ENCODE results near the gene PTPRO. TPM values are rescaled to one million over a fixed set of nuclear protein-coding genes. Genes with fewer than 3 reads are reported as not detected.

The PTPRO gene
- total and polyA plus RNA-seq, 12 donors, result 0.21 to 5.4 (median 0.64) TPM; not detected in 1

DNA sequence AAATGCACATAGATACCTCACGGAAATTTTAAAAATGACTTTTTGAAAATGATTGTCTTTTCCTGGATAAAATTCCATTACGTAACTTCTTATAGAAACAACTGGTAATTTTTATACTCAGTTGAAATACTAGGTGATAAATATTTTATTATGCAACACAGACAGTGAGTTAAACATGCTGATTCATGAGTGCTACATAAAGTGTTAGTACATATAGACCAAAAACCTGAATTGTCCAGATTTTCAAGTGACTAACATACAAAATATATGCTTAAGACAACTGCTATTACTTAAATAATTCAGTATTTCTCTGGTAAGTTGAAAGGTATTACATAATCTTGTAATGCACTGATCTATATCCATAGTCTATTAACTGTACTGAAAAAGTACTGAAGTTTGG lies 11.9 kb downstream of the PTPRO start:
- no peak for DNase-seq
- no peak overlapping the region for H3K27ac ChIP-seq
- no peak overlapping the region for H3K4me3 ChIP-seq
- intact Hi-C loops (cut with DNase I), result no loop called here
- H3K9me3 ChIP-seq, result no peaks in the 10 kb centered on the region
- 84% methylated on average over 2 of the region's 2 CpGs for WGBS, 2 donors
- ATAC-seq, result no peak
- no peaks in the 10 kb centered on the region for H3K4me1 ChIP-seq
- H3K27me3 ChIP-seq, result peaks cover 0 to 24% (median 4%) of the 10 kb centered on the region in 7 donors
- no peaks in the 10 kb centered on the region for H3K36me3 ChIP-seq
- TF ChIP-seq, protein P1, sequence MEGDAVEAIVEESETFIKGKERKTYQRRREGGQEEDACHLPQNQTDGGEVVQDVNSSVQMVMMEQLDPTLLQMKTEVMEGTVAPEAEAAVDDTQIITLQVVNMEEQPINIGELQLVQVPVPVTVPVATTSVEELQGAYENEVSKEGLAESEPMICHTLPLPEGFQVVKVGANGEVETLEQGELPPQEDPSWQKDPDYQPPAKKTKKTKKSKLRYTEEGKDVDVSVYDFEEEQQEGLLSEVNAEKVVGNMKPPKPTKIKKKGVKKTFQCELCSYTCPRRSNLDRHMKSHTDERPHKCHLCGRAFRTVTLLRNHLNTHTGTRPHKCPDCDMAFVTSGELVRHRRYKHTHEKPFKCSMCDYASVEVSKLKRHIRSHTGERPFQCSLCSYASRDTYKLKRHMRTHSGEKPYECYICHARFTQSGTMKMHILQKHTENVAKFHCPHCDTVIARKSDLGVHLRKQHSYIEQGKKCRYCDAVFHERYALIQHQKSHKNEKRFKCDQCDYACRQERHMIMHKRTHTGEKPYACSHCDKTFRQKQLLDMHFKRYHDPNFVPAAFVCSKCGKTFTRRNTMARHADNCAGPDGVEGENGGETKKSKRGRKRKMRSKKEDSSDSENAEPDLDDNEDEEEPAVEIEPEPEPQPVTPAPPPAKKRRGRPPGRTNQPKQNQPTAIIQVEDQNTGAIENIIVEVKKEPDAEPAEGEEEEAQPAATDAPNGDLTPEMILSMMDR (IDR thresholded peaks at IDR 0.05), result no peak

GRCh38 chr12:15335959-15336358 lies 13.7 kb downstream of the PTPRO start:
- 82 to 88% methylated on average over 2 of the region's 2 CpGs for WGBS, 2 donors
- H3K27ac ChIP-seq, result no peak overlapping the region
- TF ChIP-seq, protein P1 (IDR thresholded peaks at IDR 0.05), result no peak
- no peaks in the 10 kb centered on the region for H3K9me3 ChIP-seq
- DNase-seq (no peak), ATAC-seq (no peak)
- H3K27me3 ChIP-seq, result peaks cover 0 to 21% (median 4%) of the 10 kb centered on the region in 7 donors
- intact Hi-C loops (cut with DNase I), result no loop called here
- no peaks in the 10 kb centered on the region for H3K36me3 ChIP-seq
- no peaks in the 10 kb centered on the region for H3K4me1 ChIP-seq
- no peak overlapping the region for H3K4me3 ChIP-seq

DNA sequence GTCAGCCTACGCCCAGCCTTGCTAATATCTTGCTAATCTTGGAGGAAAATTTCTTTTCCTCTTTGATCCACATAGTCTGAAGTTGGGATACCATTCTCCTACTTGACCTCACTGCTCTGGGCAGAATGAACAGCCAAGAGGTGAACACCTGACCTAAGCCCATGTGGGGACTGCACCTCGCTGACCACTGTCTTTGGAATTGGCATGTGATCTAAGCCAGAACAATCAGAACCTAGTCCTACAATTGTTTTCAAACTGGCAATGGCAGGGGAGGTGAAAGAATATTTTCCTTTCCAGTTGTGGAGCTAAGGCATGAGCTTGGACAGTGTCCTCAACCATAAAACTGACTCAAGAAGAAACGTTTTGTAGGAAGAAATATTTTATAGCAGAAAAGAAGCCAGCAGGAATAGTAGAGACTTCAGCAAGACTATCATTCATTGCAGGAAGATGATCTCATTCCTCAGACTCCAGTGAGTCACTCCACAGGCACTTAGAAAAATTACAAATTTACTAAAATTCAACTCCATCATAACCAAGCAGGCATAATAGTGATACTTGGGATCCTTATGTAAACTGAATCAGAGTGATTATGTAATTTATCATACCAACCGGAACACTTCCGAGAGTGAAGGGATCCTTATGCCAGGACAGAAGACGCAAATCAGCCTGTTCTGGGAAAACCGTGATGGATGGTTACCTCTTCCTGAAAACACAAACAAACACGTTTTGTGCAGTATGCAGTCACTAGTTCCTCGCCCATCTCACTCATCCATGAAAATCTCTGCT lies 14.7 kb downstream of the PTPRO start:
- no peak for ATAC-seq
- Histone ChIP-seq H3K4me1 (no peaks in the 10 kb centered on the region), H3K36me3 (no peaks in the 10 kb centered on the region), H3K27me3 (peaks cover 0 to 21% (median 4%) of the 10 kb centered on the region in 7 donors), H3K27ac (no peak overlapping the region), H3K4me3 (no peak overlapping the region), H3K9me3 (no peaks in the 10 kb centered on the region)
- intact Hi-C loops (cut with DNase I), result no loop called here
- 58 to 64% methylated on average over 9 of the region's 9 CpGs for WGBS, 2 donors
- DNase-seq, result no peak
- TF ChIP-seq, protein P1 (IDR thresholded peaks at IDR 0.05), result no peak

- no peak overlapping the region for H3K4me3 ChIP-seq
- H3K36me3 ChIP-seq, result no peaks in the 10 kb centered on the region
- ATAC-seq, result no peak
- H3K9me3 ChIP-seq, result no peaks in the 10 kb centered on the region
- H3K4me1 ChIP-seq, result no peaks in the 10 kb centered on the region
- intact Hi-C loops (cut with DNase I), result loop anchor here in 1 of 10 donors (10.0 kb wide), 1 partner anchor 73 kb away; no protein-coding TSS in a partner anchor
- no peak overlapping the region for H3K27ac ChIP-seq
- TF ChIP-seq, protein P1 (IDR thresholded peaks at IDR 0.05), result no peak
- peaks cover 0 to 39% (median 5%) of the 10 kb centered on the region in 7 donors for H3K27me3 ChIP-seq
- no peak for DNase-seq
Measured at GRCh38 chr12:15341371-15341770, 19.1 kb downstream of the PTPRO start.

Data from heart right ventricle (tissue), 16 donors.